Frontal cortex (tissue), 1 donor: ENCODE results near the gene EXOC7. TPM values are rescaled to one million over a fixed set of nuclear protein-coding genes. Genes with fewer than 3 reads are reported as not detected.
A peak's percentile ranks its signal among the peaks of the same experiment; 100 is the strongest.

Experiments
- small RNA-seq: library from RNA; depleted of rRNA; stranded (forward); fragments of <200 nt; gene quantifications from one replicate; pipeline ENCODE3, GENCODE V24; 2014
- total RNA-seq: library from RNA; depleted of rRNA; stranded (reverse); fragments of >200 nt; gene quantifications from one replicate; pipeline ENCODE4 v1.2.3, GENCODE V29; 2014

The EXOC7 gene
- total RNA-seq, 1 donor from 2014 or later = 112 TPM

Small RNA genes lying within 50 kb of the gene (small RNA-seq; reads per million reads assigned to genes)
- 0.53 reads per million, percentile 42 among the genes with 10 or more reads in this experiment for gene MIR6868

Other genes starting within 250 kb of the EXOC7 start
- 22.0 TPM for gene WBP2, start 248.5 kb downstream of the EXOC7 start, total RNA-seq
- gene TRIM47, start 225.2 kb downstream of the EXOC7 start, total RNA-seq = 13.9 TPM
- gene TRIM65, start 206.8 kb downstream of the EXOC7 start, total RNA-seq = 11.8 TPM
- 32.2 TPM for gene MRPL38, start 198.9 kb downstream of the EXOC7 start, total RNA-seq
- 11.4 TPM for gene FBF1, start 162.7 kb downstream of the EXOC7 start, total RNA-seq
- 98.2 TPM for gene ACOX1, start 124.6 kb downstream of the EXOC7 start, total RNA-seq
- 4.9 TPM for gene TEN1, start 124.5 kb downstream of the EXOC7 start, total RNA-seq
- gene CDK3, start 102.9 kb downstream of the EXOC7 start, total RNA-seq = 0.41 TPM
- not detected for gene EVPL, start 76.5 kb downstream of the EXOC7 start, total RNA-seq
- 16.7 TPM for gene SRP68, start 31.3 kb downstream of the EXOC7 start, total RNA-seq
- gene GALR2, start 29.0 kb downstream of the EXOC7 start, total RNA-seq = not detected
- not detected for gene ZACN, start 24.6 kb downstream of the EXOC7 start, total RNA-seq
- 0.82 TPM for gene FOXJ1, start 37.5 kb upstream of the EXOC7 start, total RNA-seq
- 18.3 TPM for gene RNF157, start 136.7 kb upstream of the EXOC7 start, total RNA-seq
- 3.3 TPM for gene UBALD2, start 161.6 kb upstream of the EXOC7 start, total RNA-seq
- gene QRICH2, start 204.5 kb upstream of the EXOC7 start, total RNA-seq = 6.9 TPM